Measurements from ENCODE around the gene PEX13.
"Not testable (repeated sequence)": the region's sequence is repeated elsewhere in the genome, so short reads cannot be mapped to it uniquely, and the experiment has no call there.

PEX13 gene

GRCh38 chr2:61017556-61018317 is at the start of gene PEX13, which contains the start of gene PUS10:
PEX13 (plus strand) TSS chr2:61017720; CDS start chr2:61017760, 40 bp downstream.
PUS10 (minus strand) TSS chr2:61018255; CDS start chr2:61011890, 6,365 bp downstream.
- DNase-seq, result peak; percentile 86 to 89
- TF ChIP-seq GATA1 (IDR thresholded peaks at IDR 0.05; ENCODE audit: low read depth, low read length), result no peak
- peak; percentile 78 for TF ChIP-seq POLR2A (IDR thresholded peaks at IDR 0.05; ENCODE audit: low read length)

GRCh38 chr2:60972889-60973656 is 44.4 kb upstream of the PEX13 start:
- TF ChIP-seq POLR2A (IDR thresholded peaks at IDR 0.05; ENCODE audit: low read length) (no peak), GATA1 (IDR thresholded peaks at IDR 0.05; ENCODE audit: low read depth, low read length) (no peak)
- DNase-seq, result no peak

- DNase-seq, result no peak
- TF ChIP-seq GATA1 (IDR thresholded peaks at IDR 0.05; ENCODE audit: low read depth, low read length) (no peak), POLR2A (IDR thresholded peaks at IDR 0.05; ENCODE audit: low read length) (no peak)
Observed at GRCh38 chr2:60973705-60974104, 43.8 kb upstream of the PEX13 start.

- TF ChIP-seq GATA1 (IDR thresholded peaks at IDR 0.05; ENCODE audit: low read depth, low read length) (no peak), POLR2A (IDR thresholded peaks at IDR 0.05; ENCODE audit: low read length) (no peak)
- no peak for DNase-seq
Observed at GRCh38 chr2:60974652-60975051, 42.9 kb upstream of the PEX13 start.

- TF ChIP-seq POLR2A (IDR thresholded peaks at IDR 0.05; ENCODE audit: low read length) (no peak), GATA1 (IDR thresholded peaks at IDR 0.05; ENCODE audit: low read depth, low read length) (no peak)
- DNase-seq, result no peak
Observed at GRCh38 chr2:60976256-60976850, 41.2 kb upstream of the PEX13 start.

- no peak for DNase-seq
Observed at GRCh38 chr2:60976875-60977561, 40.5 kb upstream of the PEX13 start.

GRCh38 chr2:60977562-60977895 is 40.0 kb upstream of the PEX13 start:
- DNase-seq, result no peak
- no peak for TF ChIP-seq POLR2A (IDR thresholded peaks at IDR 0.05; ENCODE audit: low read length)
- no peak for TF ChIP-seq GATA1 (IDR thresholded peaks at IDR 0.05; ENCODE audit: low read depth, low read length)

More at GRCh38 chr2:60976875-60977561, 40.5 kb upstream of the PEX13 start:
- no peak for TF ChIP-seq GATA1 (IDR thresholded peaks at IDR 0.05; ENCODE audit: low read depth, low read length)
- no peak for TF ChIP-seq POLR2A (IDR thresholded peaks at IDR 0.05; ENCODE audit: low read length)

GRCh38 chr2:60979231-60979630 is 38.3 kb upstream of the PEX13 start:
- TF ChIP-seq GATA1 (IDR thresholded peaks at IDR 0.05; ENCODE audit: low read depth, low read length) (no peak), POLR2A (IDR thresholded peaks at IDR 0.05; ENCODE audit: low read length) (no peak)
- no peak for DNase-seq

- no peak for TF ChIP-seq GATA1 (IDR thresholded peaks at IDR 0.05; ENCODE audit: low read depth, low read length)
- DNase-seq, result no peak
Observed at GRCh38 chr2:60980071-60980815, 37.3 kb upstream of the PEX13 start.

- DNase-seq, result not testable (repeated sequence)
Observed at GRCh38 chr2:60982066-60982465, 35.5 kb upstream of the PEX13 start.

- DNase-seq, result no peak
- TF ChIP-seq POLR2A (IDR thresholded peaks at IDR 0.05; ENCODE audit: low read length) (no peak), GATA1 (IDR thresholded peaks at IDR 0.05; ENCODE audit: low read depth, low read length) (no peak)
Observed at GRCh38 chr2:60984720-60985119, 32.8 kb upstream of the PEX13 start.

- DNase-seq, result no peak
- TF ChIP-seq GATA1 (IDR thresholded peaks at IDR 0.05; ENCODE audit: low read depth, low read length) (no peak), POLR2A (IDR thresholded peaks at IDR 0.05; ENCODE audit: low read length) (no peak)
Observed at GRCh38 chr2:60987041-60987440, 30.5 kb upstream of the PEX13 start.

GRCh38 chr2:60987656-60988055 is 29.9 kb upstream of the PEX13 start:
- DNase-seq, result not testable (repeated sequence)

All from erythroblast (primary cell).